Mesangial cell (primary cell): Measurements from ENCODE around the gene PTPRD. TPM values are rescaled to one million over a fixed set of nuclear protein-coding genes. Genes with fewer than 3 reads are reported as not detected.

Experiments
- total RNA-seq: library from RNA; depleted of rRNA; stranded (reverse); fragments of >200 nt; gene quantifications from 2 replicates; pipeline ENCODE4 v1.2.3, GENCODE V29; 2015

Gene PTPRD
- total RNA-seq, result 10.4 and 34.5 TPM in 2 replicates

DNA sequence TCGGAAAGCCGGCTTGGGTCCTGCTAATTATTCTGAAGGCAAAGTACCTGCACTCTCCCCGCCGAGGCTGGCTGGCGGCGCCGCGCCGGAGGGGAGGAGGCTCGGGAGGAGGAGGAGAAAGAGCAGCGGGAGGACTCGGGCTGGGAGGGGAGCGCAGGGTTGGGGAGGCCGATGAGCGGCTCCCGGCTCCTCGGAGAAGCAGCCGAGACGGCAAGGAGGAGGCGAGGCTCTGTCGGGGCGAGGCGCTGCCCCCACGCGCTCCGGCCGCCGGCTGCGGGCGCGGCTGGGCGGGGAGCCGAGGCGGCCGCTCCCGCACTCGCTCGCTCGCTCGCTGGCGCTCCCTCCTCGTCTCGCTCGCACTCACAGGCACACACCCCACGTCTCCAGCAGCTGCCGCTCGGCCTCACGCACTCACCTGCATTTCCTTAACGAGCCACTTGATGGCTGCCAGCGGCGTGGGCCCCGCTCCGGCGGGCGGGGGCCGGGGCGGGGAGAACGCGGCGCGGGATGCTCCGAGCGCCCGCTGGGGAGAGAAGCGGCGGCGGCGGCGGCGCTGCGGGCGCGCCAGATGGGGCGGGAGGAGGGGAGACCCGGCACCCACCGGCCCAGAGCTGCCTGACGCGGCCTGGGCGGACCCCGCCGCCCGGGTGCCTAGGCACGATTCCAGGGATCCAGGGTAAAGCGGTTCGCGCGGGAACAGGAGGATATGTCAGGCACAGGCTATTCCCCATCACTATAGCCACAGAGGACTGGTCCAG lies at the start of gene PTPRD:
Gene PTPRD, minus strand, starts transcription at position 362 of the 758 bp plus-strand sequence.

